Suprapubic skin (tissue), 4 donors: ENCODE results near the gene NKAIN2. TPM values are rescaled to one million over a fixed set of nuclear protein-coding genes. Genes with fewer than 3 reads are reported as not detected.
"Not testable (repeated sequence)": the region's sequence is repeated elsewhere in the genome, so short reads cannot be mapped to it uniquely, and the experiment has no call there.

Experiments
- DNase-seq, 2 donors: peaks; one replicate each; pipeline ENCODE4 v3.0.0-alpha.2; 2019; ENCODE audit warnings: low spot score in 2 of 2
- H3K27ac ChIP-seq: fragments of 200-600 bp; sonication (generic); one replicate; pipeline ENCODE4 v1.5.1; 2019
- H3K27me3 ChIP-seq: fragments of 200-600 bp; sonication (generic); one replicate; pipeline ENCODE4 v1.5.1; 2019
- H3K36me3 ChIP-seq: fragments of 200-600 bp; sonication (generic); one replicate; pipeline ENCODE4 v1.5.1; 2019
- H3K4me1 ChIP-seq: fragments of 200-600 bp; sonication (generic); one replicate; pipeline ENCODE4 v1.5.1; 2019
- H3K4me3 ChIP-seq: fragments of 200-600 bp; sonication (generic); one replicate; pipeline ENCODE4 v1.5.1; 2019; ENCODE audit warnings: mild to moderate bottlenecking
- H3K9me3 ChIP-seq: fragments of 200-600 bp; sonication (generic); one replicate; pipeline ENCODE4 v1.5.1; 2019
- EP300 ChIP-seq: sonication (generic); formaldehyde crosslinking; IDR thresholded peaks from one replicate; pipeline ENCODE4 v1.6.1; 2017; ENCODE audit warnings: antibody characterized with exemption
- POLR2A ChIP-seq, 2 donors: fragments of 450-650 bp; IDR thresholded peaks; one replicate each; pipeline ENCODE4 v1.6.1; 2017; ENCODE audit warnings: antibody characterized with exemption in 2 of 2, mild to moderate bottlenecking in 2 of 2, moderate library complexity in 2 of 2
- POLR2AphosphoS5 ChIP-seq, 3 donors: sonication (generic); formaldehyde crosslinking; IDR thresholded peaks; one replicate each; pipeline ENCODE4 v1.6.1; 2017; ENCODE audit warnings: antibody characterized with exemption in 3 of 3
- WGBS: methylation state at CpG from one replicate; pipeline ENCODE4 v1.1.5; 2018; 5-methylcytosine and 5-hydroxymethylcytosine counted together
- total RNA-seq, 4 donors: library from RNA; depleted of rRNA; stranded (reverse); fragments of >200 nt; gene quantifications; one replicate each; pipeline ENCODE4 v1.1.0, GENCODE V29; 2016
- TF ChIP-seq, protein P1 (sequence below), 2 donors: fragments of 200-600 bp in 1 of 2; fragments of 450-650 bp in 1 of 2; sonication (generic) in 1 of 2; IDR thresholded peaks; one replicate each; pipeline ENCODE4 v1.5.1; 2016 to 2019; ENCODE audit warnings: antibody characterized with exemption in 2 of 2, mild to moderate bottlenecking in 1 of 2, moderate library complexity in 1 of 2

The NKAIN2 gene
- total RNA-seq, 4 donors from 2014 or later: 0.40 TPM; not detected in 3

DNA sequence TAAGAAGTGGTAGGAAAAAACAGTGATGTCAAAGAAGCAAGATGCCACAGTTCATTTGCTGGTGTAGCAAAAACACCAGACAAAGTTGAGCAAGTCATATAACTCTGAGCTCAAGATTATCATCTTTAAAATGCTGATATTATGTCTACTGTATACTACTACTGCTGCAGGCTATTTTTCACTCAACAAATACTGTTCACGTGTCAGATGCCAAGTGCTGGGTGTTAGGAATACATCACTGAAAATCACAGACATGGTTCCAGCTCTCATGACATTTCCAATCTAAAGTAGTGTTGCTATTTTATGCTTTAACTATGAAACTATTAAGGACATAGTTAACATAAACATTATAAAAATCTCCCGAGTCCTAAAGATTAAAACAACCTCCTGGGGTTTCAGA, 163.0 kb downstream of the NKAIN2 start:
- Histone ChIP-seq H3K36me3 (no peaks in the 10 kb centered on the region), H3K27ac (no peak overlapping the region), H3K4me1 (no peaks in the 10 kb centered on the region), H3K9me3 (no peaks in the 10 kb centered on the region), H3K27me3 (no peaks in the 10 kb centered on the region), H3K4me3 (no peak overlapping the region)
- no peak for TF ChIP-seq EP300
- TF ChIP-seq, protein P1, sequence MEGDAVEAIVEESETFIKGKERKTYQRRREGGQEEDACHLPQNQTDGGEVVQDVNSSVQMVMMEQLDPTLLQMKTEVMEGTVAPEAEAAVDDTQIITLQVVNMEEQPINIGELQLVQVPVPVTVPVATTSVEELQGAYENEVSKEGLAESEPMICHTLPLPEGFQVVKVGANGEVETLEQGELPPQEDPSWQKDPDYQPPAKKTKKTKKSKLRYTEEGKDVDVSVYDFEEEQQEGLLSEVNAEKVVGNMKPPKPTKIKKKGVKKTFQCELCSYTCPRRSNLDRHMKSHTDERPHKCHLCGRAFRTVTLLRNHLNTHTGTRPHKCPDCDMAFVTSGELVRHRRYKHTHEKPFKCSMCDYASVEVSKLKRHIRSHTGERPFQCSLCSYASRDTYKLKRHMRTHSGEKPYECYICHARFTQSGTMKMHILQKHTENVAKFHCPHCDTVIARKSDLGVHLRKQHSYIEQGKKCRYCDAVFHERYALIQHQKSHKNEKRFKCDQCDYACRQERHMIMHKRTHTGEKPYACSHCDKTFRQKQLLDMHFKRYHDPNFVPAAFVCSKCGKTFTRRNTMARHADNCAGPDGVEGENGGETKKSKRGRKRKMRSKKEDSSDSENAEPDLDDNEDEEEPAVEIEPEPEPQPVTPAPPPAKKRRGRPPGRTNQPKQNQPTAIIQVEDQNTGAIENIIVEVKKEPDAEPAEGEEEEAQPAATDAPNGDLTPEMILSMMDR (IDR thresholded peaks at IDR 0.05): no peak
- TF ChIP-seq POLR2AphosphoS5 (IDR thresholded peaks at IDR 0.05): no peak
- no peak for TF ChIP-seq POLR2A (IDR thresholded peaks at IDR 0.05)
- 41% methylated on average over 2 of the region's 2 CpGs for WGBS
- DNase-seq: no peak

DNA sequence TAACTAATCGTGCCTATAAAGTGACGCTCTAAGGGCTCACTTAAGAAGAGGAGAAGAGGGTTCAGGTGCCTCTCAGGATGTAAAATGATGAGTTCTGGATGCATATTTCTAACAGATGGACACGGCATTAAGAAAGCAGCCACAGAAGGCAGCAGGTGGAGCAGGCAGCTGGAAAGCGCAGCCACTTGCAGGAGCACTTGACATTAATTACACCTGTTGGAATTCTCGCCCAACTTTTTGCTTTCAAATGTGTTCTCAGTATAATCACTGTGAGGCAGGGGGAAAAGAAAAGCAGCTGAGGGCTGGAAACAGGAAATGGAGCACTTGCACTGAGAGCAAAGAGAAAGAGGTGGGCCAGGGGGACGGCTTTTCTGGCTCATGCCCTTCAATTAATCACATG, 164.2 kb downstream of the NKAIN2 start:
- TF ChIP-seq, protein P1 (IDR thresholded peaks at IDR 0.05): no peak
- TF ChIP-seq EP300 (no peak), POLR2A (IDR thresholded peaks at IDR 0.05) (no peak), POLR2AphosphoS5 (IDR thresholded peaks at IDR 0.05) (no peak)
- H3K4me3 ChIP-seq: no peak overlapping the region
- DNase-seq: no peak
- no peaks in the 10 kb centered on the region for H3K9me3 ChIP-seq
- H3K36me3 ChIP-seq: no peaks in the 10 kb centered on the region
- 65% methylated on average over 6 of the region's 6 CpGs for WGBS
- no peak overlapping the region for H3K27ac ChIP-seq
- H3K4me1 ChIP-seq: no peaks in the 10 kb centered on the region
- H3K27me3 ChIP-seq: no peaks in the 10 kb centered on the region

DNA sequence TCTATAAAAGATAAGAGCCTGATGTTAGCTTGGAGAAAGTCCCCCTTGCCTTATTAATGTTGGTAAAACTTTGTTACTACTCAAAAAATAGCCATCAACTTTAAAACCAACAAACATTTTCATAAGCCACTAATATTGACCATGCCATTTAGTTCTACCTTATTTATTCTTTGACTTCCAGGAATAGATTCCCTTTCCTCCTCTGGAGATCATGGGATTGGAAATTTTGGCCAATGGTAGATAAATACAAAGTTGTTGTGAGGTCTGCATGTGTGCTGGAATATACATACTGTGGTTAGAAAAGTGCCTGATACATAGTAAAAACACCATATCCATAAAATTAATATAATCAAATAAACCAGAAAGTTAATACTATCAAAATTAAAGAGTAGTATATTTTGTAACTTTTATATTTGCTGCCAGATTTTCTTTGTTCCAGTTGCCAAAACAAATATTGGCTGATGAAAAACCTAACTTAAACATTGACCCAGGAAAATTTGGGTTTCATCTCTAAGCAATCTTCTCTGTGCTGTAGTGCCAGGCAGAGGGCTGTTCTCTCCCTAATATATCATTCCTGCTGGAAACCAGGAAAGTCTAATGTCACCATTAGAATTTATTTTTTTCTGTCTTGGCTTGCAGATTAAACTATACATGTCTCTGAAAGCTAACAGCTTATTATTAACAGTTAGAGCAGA, 169.1 kb downstream of the NKAIN2 start:
- Histone ChIP-seq H3K4me3 (no peak overlapping the region), H3K4me1 (no peaks in the 10 kb centered on the region), H3K9me3 (no peaks in the 10 kb centered on the region), H3K27ac (no peak overlapping the region), H3K36me3 (no peaks in the 10 kb centered on the region), H3K27me3 (no peaks in the 10 kb centered on the region)
- TF ChIP-seq POLR2A (IDR thresholded peaks at IDR 0.05): no peak
- TF ChIP-seq, protein P1 (IDR thresholded peaks at IDR 0.05): no peak
- TF ChIP-seq EP300: no peak
- TF ChIP-seq POLR2AphosphoS5 (IDR thresholded peaks at IDR 0.05): no peak
- no peak for DNase-seq

DNA sequence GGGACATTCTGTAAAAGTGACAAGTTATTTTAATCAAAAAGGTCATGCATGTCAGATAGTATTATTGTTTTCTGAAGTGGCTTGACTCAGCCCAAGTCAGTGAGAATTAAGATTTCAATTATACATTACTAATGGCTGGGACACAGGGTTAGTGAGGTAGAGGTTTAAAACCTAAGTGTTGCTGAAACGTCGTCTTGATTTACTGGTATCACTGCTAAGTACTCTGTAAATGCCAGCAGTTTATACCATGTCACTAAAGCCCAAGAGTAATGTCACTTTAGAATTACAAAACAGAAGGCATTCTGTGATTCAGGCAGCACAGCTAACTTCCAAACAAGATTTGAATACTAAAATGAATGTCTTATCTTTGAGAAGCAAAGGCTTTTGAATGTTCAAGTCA, 176.6 kb downstream of the NKAIN2 start:
- WGBS: 82% methylated on average over 2 of the region's 2 CpGs
- H3K36me3 ChIP-seq: no peaks in the 10 kb centered on the region

DNA sequence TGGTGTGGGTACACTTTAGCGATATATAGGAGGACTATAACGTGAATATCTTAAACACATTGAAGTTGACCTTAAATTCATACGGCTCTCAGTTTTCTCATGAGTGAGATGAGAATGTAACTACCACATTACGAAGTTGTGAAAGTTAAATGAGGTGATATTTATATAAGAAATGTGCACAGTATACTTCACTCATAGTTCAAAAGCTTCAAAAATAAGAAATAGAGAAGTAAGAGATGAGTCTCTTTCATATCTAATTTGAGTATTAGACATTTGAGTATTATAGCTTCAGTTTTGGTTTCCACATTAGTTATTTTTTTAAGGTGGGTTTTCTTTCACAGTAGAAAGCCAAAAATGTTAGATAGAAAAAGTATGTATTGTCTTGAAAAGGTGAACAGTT, 183.3 kb downstream of the NKAIN2 start:
- no peak for DNase-seq
- H3K9me3 ChIP-seq: no peaks in the 10 kb centered on the region
- 89% methylated on average over 4 of the region's 4 CpGs for WGBS
- H3K27ac ChIP-seq: no peak overlapping the region
- H3K4me1 ChIP-seq: no peaks in the 10 kb centered on the region
- TF ChIP-seq POLR2AphosphoS5 (IDR thresholded peaks at IDR 0.05): no peak
- TF ChIP-seq, protein P1 (IDR thresholded peaks at IDR 0.05): no peak
- no peak for TF ChIP-seq EP300
- TF ChIP-seq POLR2A (IDR thresholded peaks at IDR 0.05): no peak
- no peaks in the 10 kb centered on the region for H3K27me3 ChIP-seq
- H3K36me3 ChIP-seq: no peaks in the 10 kb centered on the region
- no peak overlapping the region for H3K4me3 ChIP-seq

More for the DNA sequence above, 176.6 kb downstream of the NKAIN2 start:
- DNase-seq: no peak
- Histone ChIP-seq H3K27me3 (no peaks in the 10 kb centered on the region), H3K4me3 (no peak overlapping the region), H3K27ac (no peak overlapping the region), H3K4me1 (no peaks in the 10 kb centered on the region), H3K9me3 (no peaks in the 10 kb centered on the region)
- TF ChIP-seq POLR2AphosphoS5 (IDR thresholded peaks at IDR 0.05) (no peak), POLR2A (IDR thresholded peaks at IDR 0.05) (no peak), EP300 (no peak)
- TF ChIP-seq, protein P1 (IDR thresholded peaks at IDR 0.05): no peak

DNA sequence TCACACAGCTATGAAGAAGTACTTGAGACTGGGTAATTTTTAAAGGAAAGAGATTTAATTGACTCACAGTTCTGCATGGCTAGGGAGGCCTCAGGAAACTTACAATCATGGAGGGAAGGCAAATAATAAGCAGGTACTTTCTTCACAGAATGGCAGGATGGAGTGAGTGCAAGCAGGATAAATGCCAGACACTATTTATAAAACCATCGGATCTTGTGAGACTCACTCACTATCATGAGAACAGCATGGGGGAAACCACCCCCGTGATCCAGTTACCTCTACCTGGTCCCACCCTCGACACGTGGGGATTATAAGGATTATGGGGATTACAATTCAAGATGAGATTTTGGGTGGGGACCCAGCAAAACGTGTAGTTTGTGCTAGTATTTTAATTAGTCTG, 186.3 kb downstream of the NKAIN2 start:
- H3K4me1 ChIP-seq, DNase-seq, H3K36me3 ChIP-seq, H3K9me3 ChIP-seq, H3K27ac ChIP-seq, H3K4me3 ChIP-seq, H3K27me3 ChIP-seq: not testable (repeated sequence)
- 48% methylated on average over 5 of the region's 5 CpGs for WGBS
